Neural cell (in vitro differentiated cells): ENCODE measurements around the gene ITGAV. TPM values are rescaled to one million over a fixed set of nuclear protein-coding genes. Genes with fewer than 3 reads are reported as not detected.

ENCODE experiments used
- H2AFZ ChIP-seq: fragments of 200-600, 300-800 bp; sonication (generic), shearing (Covaris generic); 2 replicates; pipeline ENCODE4 v1.6.0; 2014; ENCODE audit warnings: low read depth, mild to moderate bottlenecking, antibody characterized with exemption, low read length, moderate library complexity
- H3F3A ChIP-seq: fragments of 200-600 bp; shearing (Covaris generic); 2 replicates; pipeline ENCODE4 v1.6.1; 2016; ENCODE audit warnings: mild to moderate bottlenecking, moderate library complexity, mixed read lengths, antibody characterized with exemption, low read length; ENCODE audit not compliant: insufficient read depth, poor library complexity, severe bottlenecking
- H3K27ac ChIP-seq: fragments of 200-600, 300-800 bp; sonication (generic), shearing (Covaris generic); 2 replicates; pipeline ENCODE4 v1.5.1; 2014; ENCODE audit warnings: mild to moderate bottlenecking, low read length, moderate library complexity
- H3K27me3 ChIP-seq: fragments of 300-800, 200-600 bp; sonication (generic), shearing (Covaris generic); 2 replicates; pipeline ENCODE4 v1.6.0; 2014; ENCODE audit warnings: mild to moderate bottlenecking, low read depth, low read length, moderate library complexity; ENCODE audit not compliant: insufficient read depth
- H3K36me3 ChIP-seq: fragments of 300-800, 200-600 bp; sonication (generic), shearing (Covaris generic); 2 replicates; pipeline ENCODE4 v1.5.1; 2014; ENCODE audit warnings: mild to moderate bottlenecking, antibody characterized with exemption, low read length, moderate library complexity; ENCODE audit not compliant: insufficient read depth
- H3K4me2 ChIP-seq: fragments of 300-800, 200-600 bp; sonication (generic), shearing (Covaris generic); 2 replicates; pipeline ENCODE4 v1.6.0; 2014; ENCODE audit warnings: mild to moderate bottlenecking, low read length
- H3K4me3 ChIP-seq: fragments of 300-800, 200-600 bp; sonication (generic), shearing (Covaris generic); 2 replicates; pipeline ENCODE4 v1.5.1; 2014; ENCODE audit warnings: mild to moderate bottlenecking, low read length, moderate library complexity
- H3K79me2 ChIP-seq: fragments of 200-600 bp; shearing (Covaris generic); replicated peaks from 2 replicates; pipeline ENCODE4 v1.6.0; 2014; ENCODE audit warnings: mild to moderate bottlenecking, low read length, moderate library complexity; ENCODE audit not compliant: insufficient read depth
- H3K9ac ChIP-seq: fragments of 300-800, 200-600 bp; sonication (generic), shearing (Covaris generic); 2 replicates; pipeline ENCODE4 v1.6.1; 2016; ENCODE audit warnings: mild to moderate bottlenecking, low read length, mixed read lengths
- H3K9me2 ChIP-seq: fragments of 200-600 bp; shearing (Covaris generic); 2 replicates; pipeline ENCODE4 v1.6.1; 2016; ENCODE audit warnings: mild to moderate bottlenecking, low read length, mixed read lengths; ENCODE audit not compliant: insufficient read depth
- H3K9me3 ChIP-seq: fragments of 200-600, 300-800 bp; sonication (generic), shearing (Covaris generic); 2 replicates; pipeline ENCODE4 v1.6.1; 2016; ENCODE audit warnings: mild to moderate bottlenecking, mixed run types, low read length, moderate library complexity, mixed read lengths
- H4K20me1 ChIP-seq: fragments of 200-600 bp; shearing (Covaris generic); 2 replicates; pipeline ENCODE4 v1.6.1; 2016; ENCODE audit warnings: mild to moderate bottlenecking, mixed run types; ENCODE audit not compliant: insufficient read depth
- EP300 ChIP-seq: fragments of 450-650 bp; conservative IDR thresholded peaks from 2 replicates; pipeline ENCODE4 v1.6.1; 2014; ENCODE audit warnings: antibody characterized with exemption, mild to moderate bottlenecking, moderate library complexity; ENCODE audit not compliant: poor library complexity, severe bottlenecking
- EZH2 ChIP-seq: fragments of 200-600, 300-800 bp; shearing (Covaris generic), sonication (generic); IDR thresholded peaks from 2 replicates; pipeline ENCODE4 v1.6.1; 2014; ENCODE audit warnings: antibody characterized with exemption, low read length, borderline replicate concordance, mild to moderate bottlenecking; ENCODE audit not compliant: insufficient read depth, poor library complexity, severe bottlenecking
- MXI1 ChIP-seq: fragments of 450-650 bp; conservative IDR thresholded peaks from 2 replicates; pipeline ENCODE4 v1.6.1; 2014; ENCODE audit warnings: antibody characterized with exemption, mild to moderate bottlenecking; ENCODE audit not compliant: poor library complexity, severe bottlenecking
- POLR2AphosphoS5 ChIP-seq: IDR thresholded peaks from 2 replicates; pipeline ENCODE4 v1.6.1; 2012
- RAD21 ChIP-seq: fragments of 450-650 bp; conservative IDR thresholded peaks from 2 replicates; pipeline ENCODE4 v1.6.1; 2014; ENCODE audit warnings: antibody characterized with exemption, mild to moderate bottlenecking, moderate library complexity
- SMC3 ChIP-seq: fragments of 450-650 bp; conservative IDR thresholded peaks from 2 replicates; pipeline ENCODE4 v1.6.1; 2014; ENCODE audit warnings: antibody characterized with exemption, mild to moderate bottlenecking, moderate library complexity; ENCODE audit not compliant: poor library complexity
- TAF1 ChIP-seq: IDR thresholded peaks from 2 replicates; pipeline ENCODE4 v1.6.1; 2012; ENCODE audit warnings: low read depth
- polyA plus RNA-seq: library from polyadenylated mRNA; depleted of rRNA; stranded (reverse); fragments of >200 nt; gene quantifications from 2 replicates; pipeline ENCODE4 v1.2.3, GENCODE V29; 2014
- TF ChIP-seq, protein P1 (sequence below): fragments of 450-650 bp; IDR thresholded peaks from 2 replicates; pipeline ENCODE4 v1.5.1; 2014; ENCODE audit warnings: antibody characterized with exemption, mild to moderate bottlenecking, moderate library complexity; ENCODE audit not compliant: poor library complexity, severe bottlenecking
- TF ChIP-seq, protein P2 (sequence below): IDR thresholded peaks from 2 replicates; pipeline ENCODE4 v1.6.1; 2012; ENCODE audit warnings: borderline replicate concordance

The ITGAV gene
- polyA plus RNA-seq, 1 donor from 2014 or later, result 6.6 TPM

DNA sequence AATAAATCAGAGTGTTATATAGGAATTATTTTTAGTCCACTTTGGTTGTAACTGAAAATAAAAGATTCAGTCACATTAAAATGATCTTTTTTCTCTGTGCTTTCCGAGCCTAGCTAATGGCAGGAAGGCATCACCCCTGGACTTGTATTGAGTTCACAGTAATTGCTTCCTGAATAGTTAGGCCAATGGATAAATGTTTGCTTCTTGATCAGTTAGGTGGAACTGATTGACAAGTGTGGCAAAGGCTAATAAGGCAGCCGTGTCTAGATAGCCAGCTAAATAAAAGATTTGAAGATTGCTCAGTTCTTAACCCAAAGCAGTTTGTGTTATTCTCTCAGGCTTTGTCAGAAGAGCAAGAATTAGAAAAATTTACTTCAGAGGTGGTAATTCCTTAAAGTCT lies 124.8 kb downstream of the ITGAV start:
- no peaks in the 10 kb centered on the region for H3K27me3 ChIP-seq
- no peak for TF ChIP-seq MXI1
- TF ChIP-seq, protein P1, sequence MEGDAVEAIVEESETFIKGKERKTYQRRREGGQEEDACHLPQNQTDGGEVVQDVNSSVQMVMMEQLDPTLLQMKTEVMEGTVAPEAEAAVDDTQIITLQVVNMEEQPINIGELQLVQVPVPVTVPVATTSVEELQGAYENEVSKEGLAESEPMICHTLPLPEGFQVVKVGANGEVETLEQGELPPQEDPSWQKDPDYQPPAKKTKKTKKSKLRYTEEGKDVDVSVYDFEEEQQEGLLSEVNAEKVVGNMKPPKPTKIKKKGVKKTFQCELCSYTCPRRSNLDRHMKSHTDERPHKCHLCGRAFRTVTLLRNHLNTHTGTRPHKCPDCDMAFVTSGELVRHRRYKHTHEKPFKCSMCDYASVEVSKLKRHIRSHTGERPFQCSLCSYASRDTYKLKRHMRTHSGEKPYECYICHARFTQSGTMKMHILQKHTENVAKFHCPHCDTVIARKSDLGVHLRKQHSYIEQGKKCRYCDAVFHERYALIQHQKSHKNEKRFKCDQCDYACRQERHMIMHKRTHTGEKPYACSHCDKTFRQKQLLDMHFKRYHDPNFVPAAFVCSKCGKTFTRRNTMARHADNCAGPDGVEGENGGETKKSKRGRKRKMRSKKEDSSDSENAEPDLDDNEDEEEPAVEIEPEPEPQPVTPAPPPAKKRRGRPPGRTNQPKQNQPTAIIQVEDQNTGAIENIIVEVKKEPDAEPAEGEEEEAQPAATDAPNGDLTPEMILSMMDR, result no peak
- TF ChIP-seq SMC3, result no peak
- TF ChIP-seq EZH2, result no peak
- no peak for TF ChIP-seq RAD21
- TF ChIP-seq EP300, result no peak
- TF ChIP-seq, protein P2, sequence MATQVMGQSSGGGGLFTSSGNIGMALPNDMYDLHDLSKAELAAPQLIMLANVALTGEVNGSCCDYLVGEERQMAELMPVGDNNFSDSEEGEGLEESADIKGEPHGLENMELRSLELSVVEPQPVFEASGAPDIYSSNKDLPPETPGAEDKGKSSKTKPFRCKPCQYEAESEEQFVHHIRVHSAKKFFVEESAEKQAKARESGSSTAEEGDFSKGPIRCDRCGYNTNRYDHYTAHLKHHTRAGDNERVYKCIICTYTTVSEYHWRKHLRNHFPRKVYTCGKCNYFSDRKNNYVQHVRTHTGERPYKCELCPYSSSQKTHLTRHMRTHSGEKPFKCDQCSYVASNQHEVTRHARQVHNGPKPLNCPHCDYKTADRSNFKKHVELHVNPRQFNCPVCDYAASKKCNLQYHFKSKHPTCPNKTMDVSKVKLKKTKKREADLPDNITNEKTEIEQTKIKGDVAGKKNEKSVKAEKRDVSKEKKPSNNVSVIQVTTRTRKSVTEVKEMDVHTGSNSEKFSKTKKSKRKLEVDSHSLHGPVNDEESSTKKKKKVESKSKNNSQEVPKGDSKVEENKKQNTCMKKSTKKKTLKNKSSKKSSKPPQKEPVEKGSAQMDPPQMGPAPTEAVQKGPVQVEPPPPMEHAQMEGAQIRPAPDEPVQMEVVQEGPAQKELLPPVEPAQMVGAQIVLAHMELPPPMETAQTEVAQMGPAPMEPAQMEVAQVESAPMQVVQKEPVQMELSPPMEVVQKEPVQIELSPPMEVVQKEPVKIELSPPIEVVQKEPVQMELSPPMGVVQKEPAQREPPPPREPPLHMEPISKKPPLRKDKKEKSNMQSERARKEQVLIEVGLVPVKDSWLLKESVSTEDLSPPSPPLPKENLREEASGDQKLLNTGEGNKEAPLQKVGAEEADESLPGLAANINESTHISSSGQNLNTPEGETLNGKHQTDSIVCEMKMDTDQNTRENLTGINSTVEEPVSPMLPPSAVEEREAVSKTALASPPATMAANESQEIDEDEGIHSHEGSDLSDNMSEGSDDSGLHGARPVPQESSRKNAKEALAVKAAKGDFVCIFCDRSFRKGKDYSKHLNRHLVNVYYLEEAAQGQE, result no peak
- TF ChIP-seq POLR2AphosphoS5, result no peak
- no peak for TF ChIP-seq TAF1
- H3K4me3 ChIP-seq, result no peak overlapping the region
- H4K20me1 ChIP-seq, result no peaks in the 10 kb centered on the region
- no peaks in the 10 kb centered on the region for H3K36me3 ChIP-seq
- no peak overlapping the region for H3K4me2 ChIP-seq
- H3K27ac ChIP-seq, result no peak overlapping the region
- H3K9me3 ChIP-seq, result no peaks in the 10 kb centered on the region
- H3K9ac ChIP-seq, result no peak overlapping the region
- H3K9me2 ChIP-seq, result no peaks in the 10 kb centered on the region
- peaks cover 22% of the 10 kb centered on the region for H3F3A ChIP-seq
- H2AFZ ChIP-seq, result no peak overlapping the region
- peaks cover 11% of the 10 kb centered on the region for H3K79me2 ChIP-seq

DNA sequence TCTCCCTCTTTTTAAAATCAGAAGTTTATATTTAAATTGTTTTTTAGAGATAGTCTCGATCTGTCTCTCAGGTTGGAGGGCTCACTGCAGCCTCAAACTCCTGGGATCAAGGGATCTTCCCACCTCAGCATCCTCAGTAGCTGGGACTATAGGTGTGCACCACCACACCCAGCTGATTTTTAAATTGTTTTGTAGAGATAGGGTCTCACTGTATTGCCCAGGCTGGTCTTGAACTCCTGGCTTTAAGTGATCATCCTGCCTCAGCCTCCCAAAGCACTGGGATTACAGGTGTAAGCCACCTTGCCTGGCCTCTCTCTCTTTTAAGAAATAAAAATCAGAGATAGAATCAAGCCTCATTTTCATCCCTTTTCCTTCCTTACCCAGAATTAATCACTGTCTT lies 126.1 kb downstream of the ITGAV start:
- Histone ChIP-seq H3K27ac (no peak overlapping the region), H3K36me3 (no peaks in the 10 kb centered on the region), H3K9me2 (no peaks in the 10 kb centered on the region), H3K4me3 (no peak overlapping the region), H3F3A (peaks cover 27% of the 10 kb centered on the region), H3K9me3 (no peaks in the 10 kb centered on the region), H3K79me2 (peaks cover 15% of the 10 kb centered on the region), H4K20me1 (no peaks in the 10 kb centered on the region), H3K9ac (no peak overlapping the region), H3K27me3 (no peaks in the 10 kb centered on the region), H3K4me2 (no peak overlapping the region), H2AFZ (no peak overlapping the region)
- no peak for TF ChIP-seq RAD21
- no peak for TF ChIP-seq MXI1
- TF ChIP-seq, protein P2, result no peak
- TF ChIP-seq TAF1, result no peak
- no peak for TF ChIP-seq EP300
- TF ChIP-seq, protein P1, result no peak
- TF ChIP-seq EZH2, result no peak
- no peak for TF ChIP-seq POLR2AphosphoS5
- no peak for TF ChIP-seq SMC3
